H1 (cell line): ENCODE data around the gene CSH1. TPM values are rescaled to one million over a fixed set of nuclear protein-coding genes. Genes with fewer than 3 reads are reported as not detected.
"Not testable (repeated sequence)": the region's sequence is repeated elsewhere in the genome, so short reads cannot be mapped to it uniquely, and the experiment has no call there.

ENCODE experiments used
- CTCF ChIA-PET: fragments of 300-600 bp; sonication (Branson Sonifier 250); formaldehyde crosslinking; loops from one replicate; lab custom pipeline; 2021; ENCODE audit not compliant: partially characterized antibody; lab: Charles Lee
- POLR2A ChIA-PET: fragments of 300-600 bp; sonication (Branson Sonifier 250); formaldehyde crosslinking; loops from one replicate; lab custom pipeline; 2021; ENCODE audit warnings: inconsistent platforms; ENCODE audit not compliant: partially characterized antibody; lab: Charles Lee
- DNase-seq, 2 experiments: peaks; one replicate each; pipeline versions ENCODE4 v3.0.0 to v3.0.0-alpha.2; 2010 to 2022; ENCODE audit warnings: low spot score in 2 of 2, low read depth in 1 of 2, mixed read lengths in 1 of 2
- FAIRE-seq: peaks from 2 replicates; lab custom pipeline; 2011; peaks lifted over from hg19 to GRCh38; lab: Jason Lieb, UNC
- H2AFZ ChIP-seq: 2 replicates; pipeline ENCODE4 v1.8.1; 2012; ENCODE audit warnings: low read length, inconsistent platforms
- H2AK5ac ChIP-seq: 2 replicates; pipeline ENCODE4 v1.6.1; 2013; ENCODE audit warnings: low read depth, low read length
- H2BK120ac ChIP-seq: replicated peaks from 2 replicates; pipeline ENCODE3; 2013; ENCODE audit warnings: low read depth, low read length, inconsistent platforms
- H2BK12ac ChIP-seq: 2 replicates; pipeline ENCODE4 v1.6.1; 2013; ENCODE audit warnings: low read depth, low read length
- H2BK15ac ChIP-seq: 2 replicates; pipeline ENCODE4 v1.6.1; 2013; ENCODE audit warnings: low read length
- H2BK20ac ChIP-seq: 2 replicates; pipeline ENCODE4 v1.6.1; 2013; ENCODE audit warnings: low read length
- H2BK5ac ChIP-seq: 2 replicates; pipeline ENCODE4 v1.6.1; 2013; ENCODE audit warnings: low read depth, low read length
- H3K14ac ChIP-seq: 2 replicates; pipeline ENCODE4 v1.6.1; 2013; ENCODE audit warnings: inconsistent platforms; ENCODE audit not compliant: insufficient read length
- H3K18ac ChIP-seq: 2 replicates; pipeline ENCODE4 v1.6.1; 2013; ENCODE audit warnings: low read length; ENCODE audit errors: extremely low read depth
- H3K23ac ChIP-seq: 2 replicates; pipeline ENCODE4 v1.6.1; 2013; ENCODE audit warnings: inconsistent platforms; ENCODE audit not compliant: insufficient read length
- H3K23me2 ChIP-seq: 2 replicates; pipeline ENCODE4 v1.6.1; 2013; ENCODE audit warnings: low read depth, low read length
- H3K27ac ChIP-seq: 2 replicates; pipeline ENCODE4 v1.6.1; 2011; ENCODE audit warnings: low read depth, low read length, inconsistent platforms
- H3K27me3 ChIP-seq, 4 experiments: replicated peaks in 1 of 4; 1 replicate in 1 of 4; 2 replicates in 3 of 4; pipeline versions ENCODE4 v1.6.1 to v1.8.1; 2011 to 2013; ENCODE audit warnings: low read length in 3 of 4, mild to moderate bottlenecking in 3 of 4, inconsistent platforms in 2 of 4, mixed read lengths in 2 of 4, moderate library complexity in 1 of 4; ENCODE audit not compliant: control insufficient read depth in 3 of 4, insufficient read depth in 3 of 4; ENCODE audit errors: extremely low read depth in 1 of 4
- H3K36me3 ChIP-seq, 4 experiments: 2 replicates each; pipeline versions ENCODE4 v1.6.1 to v1.8.1; 2011 to 2013; ENCODE audit warnings: mild to moderate bottlenecking in 4 of 4, low read length in 3 of 4, moderate library complexity in 2 of 4, control low read depth in 1 of 4, inconsistent platforms in 1 of 4; ENCODE audit not compliant: insufficient read depth in 4 of 4, control insufficient read depth in 2 of 4
- H3K4ac ChIP-seq: replicated peaks from 2 replicates; pipeline ENCODE3; 2013; ENCODE audit warnings: low read length, low read depth, mixed read lengths, inconsistent platforms; ENCODE audit not compliant: insufficient read length
- H3K4me1 ChIP-seq, 4 experiments: replicated peaks in 1 of 4; 1 replicate in 1 of 4; 2 replicates in 3 of 4; pipeline versions ENCODE4 v1.6.1 to v1.8.1; 2011 to 2013; ENCODE audit warnings: low read length in 3 of 4, inconsistent platforms in 2 of 4, mixed read lengths in 1 of 4; ENCODE audit not compliant: insufficient read depth in 4 of 4, control insufficient read depth in 3 of 4
- H3K4me2 ChIP-seq, 2 experiments: 2 replicates each; pipeline versions ENCODE4 v1.6.1 to v1.8.1; 2011 to 2013; ENCODE audit warnings: low read depth in 2 of 2, low read length in 2 of 2, control low read depth in 1 of 2, inconsistent platforms in 1 of 2, mild to moderate bottlenecking in 1 of 2; ENCODE audit not compliant: insufficient read depth in 1 of 2
- H3K4me3 ChIP-seq, 4 experiments: fragments of 200-600, 300-600 bp in 1 of 4; sonication (generic), shearing (Covaris generic), sonication (Bioruptor Twin) in 1 of 4; 2 replicates each; pipeline versions ENCODE4 v1.5.1 to v1.8.1; 2011 to 2016; ENCODE audit warnings: low read length in 4 of 4, low read depth in 3 of 4, control low read depth in 2 of 4, inconsistent platforms in 2 of 4, mild to moderate bottlenecking in 2 of 4, mixed read lengths in 1 of 4, moderate library complexity in 1 of 4; ENCODE audit not compliant: insufficient read depth in 2 of 4; ENCODE audit errors: extremely low read depth in 1 of 4
- H3K56ac ChIP-seq: replicated peaks from 2 replicates; pipeline ENCODE3; 2013; ENCODE audit warnings: low read depth, mild to moderate bottlenecking, mixed read lengths, low read length, inconsistent platforms; ENCODE audit not compliant: insufficient read length
- H3K79me1 ChIP-seq: 2 replicates; pipeline ENCODE4 v1.6.1; 2013; ENCODE audit warnings: low read depth, low read length, control low read depth
- H3K79me2 ChIP-seq, 2 experiments: 2 replicates each; pipeline versions ENCODE4 v1.6.1 to v1.8.1; 2012 to 2013; ENCODE audit warnings: low read length in 2 of 2, mild to moderate bottlenecking in 2 of 2, inconsistent platforms in 1 of 2; ENCODE audit not compliant: insufficient read depth in 2 of 2, control insufficient read depth in 1 of 2
- H3K9ac ChIP-seq, 4 experiments: replicated peaks in 1 of 4; 1 replicate in 1 of 4; 2 replicates in 3 of 4; pipeline versions ENCODE4 v1.6.1 to v1.8.1; 2011 to 2013; ENCODE audit warnings: low read depth in 3 of 4, low read length in 3 of 4, control low read depth in 2 of 4, mild to moderate bottlenecking in 2 of 4, moderate library complexity in 2 of 4, inconsistent platforms in 1 of 4; ENCODE audit errors: extremely low read depth in 1 of 4
- H3K9me3 ChIP-seq, 2 experiments: 2 replicates each; pipeline versions ENCODE4 v1.6.1 to v1.8.1; 2012 to 2013; ENCODE audit warnings: mild to moderate bottlenecking in 2 of 2, moderate library complexity in 2 of 2, control low read depth in 1 of 2, inconsistent platforms in 1 of 2, low read depth in 1 of 2, low read length in 1 of 2, mixed read lengths in 1 of 2; ENCODE audit not compliant: insufficient read depth in 2 of 2
- H4K20me1 ChIP-seq, 2 experiments: replicated peaks in 1 of 2; 2 replicates each; pipeline versions ENCODE3 to v1.8.1; 2011 to 2013; ENCODE audit warnings: inconsistent platforms in 2 of 2, low read length in 2 of 2, mild to moderate bottlenecking in 1 of 2; ENCODE audit not compliant: insufficient read depth in 2 of 2, control insufficient read depth in 1 of 2
- H4K5ac ChIP-seq: 2 replicates; pipeline ENCODE4 v1.6.1; 2013; ENCODE audit warnings: low read length, low read depth, mixed read lengths, inconsistent platforms; ENCODE audit not compliant: insufficient read length
- H4K8ac ChIP-seq: 2 replicates; pipeline ENCODE4 v1.8.0; 2013; ENCODE audit warnings: mild to moderate bottlenecking, moderate library complexity, low read length, inconsistent platforms; ENCODE audit not compliant: insufficient read depth; ENCODE audit errors: extremely low read depth
- H4K91ac ChIP-seq: replicated peaks from 2 replicates; pipeline ENCODE3; 2013; ENCODE audit warnings: low read length, mixed read lengths, inconsistent platforms; ENCODE audit not compliant: insufficient read length
- WGBS, 2 experiments: shearing (Covaris generic) in 1 of 2; methylation state at CpG; one replicate each; pipeline versions ENCODE4 v1.1.6 to v1.1.7; 2013 to 2015; ENCODE audit warnings: low lambda C conversion rate in 2 of 2, mixed read lengths in 2 of 2, inconsistent platforms in 1 of 2, low coverage in 1 of 2, missing lambda C conversion rate in 1 of 2; ENCODE audit not compliant: insufficient replicate concordance in 2 of 2, insufficient coverage in 1 of 2, insufficient read length in 1 of 2; ENCODE audit errors: extremely low coverage in 1 of 2, missing lambda C conversion rate in 1 of 2; 5-methylcytosine and 5-hydroxymethylcytosine counted together
- polyA plus RNA-seq, 7 experiments: library from polyadenylated mRNA; depleted of rRNA in 3 of 7; stranded (reverse) in 5 of 7; unstranded in 2 of 7; fragments of >200 nt in 5 of 7; fragments of 200-250 nt in 2 of 7; gene quantifications; 1 replicate in 5 of 7; 2 replicates in 1 of 7; 4 replicates in 1 of 7; pipeline versions ENCODE4 v1.2.1 to v1.2.3, GENCODE V29; 2011 to 2013; ENCODE audit warnings: missing spikeins in 2 of 7, mixed read lengths in 2 of 7
- total RNA-seq: library from RNA; stranded (reverse); fragmentation: NEBNext Ultra II Directional; extraction: Animal tissue kit (Norgen Biotek cat#: 25700); gene quantifications from 2 replicates; pipeline ENCODE4 v1.2.1, GENCODE V29; 2021

Gene CSH1
- total and polyA plus RNA-seq, 2 of the 8 experiments (the other 6 are each of a cell fraction or from before 2014, with no cell fraction given) = 0.12 TPM; not detected in 1

- H2BK20ac ChIP-seq, H3K9me3 ChIP-seq, H2AFZ ChIP-seq, POLR2A ChIA-PET, H2BK15ac ChIP-seq, H4K8ac ChIP-seq, DNase-seq, H3K14ac ChIP-seq, H3K56ac ChIP-seq, H2BK120ac ChIP-seq, H3K4me2 ChIP-seq, H3K79me2 ChIP-seq, H3K36me3 ChIP-seq, H2BK12ac ChIP-seq, H3K23ac ChIP-seq, H3K18ac ChIP-seq, FAIRE-seq, H4K5ac ChIP-seq, H3K79me1 ChIP-seq, H3K4me3 ChIP-seq, H3K23me2 ChIP-seq, H4K20me1 ChIP-seq, H3K27me3 ChIP-seq, H4K91ac ChIP-seq, H3K27ac ChIP-seq, H3K9ac ChIP-seq, H2AK5ac ChIP-seq, H3K4ac ChIP-seq, H3K4me1 ChIP-seq, H2BK5ac ChIP-seq: not testable (repeated sequence)
- 89% methylated on average over 10 of the region's 11 CpGs; no CpG with 5 or more reads in 1 of the 2 experiments for WGBS, 2 experiments
- CTCF ChIA-PET = interaction anchor here (0.6 to 7.2 kb wide), 7 partner anchors 11 to 705 kb away, joined by 3 to 87 read pairs (median 4); partner anchors contain the start of genes GH1 and GH2
Observed at GRCh38 chr17:63892316-63893037, 3.9 kb downstream of the CSH1 start.
